ENCODE measurements around the gene UCKL1.

The UCKL1 gene

GRCh38 chr20:63890201-63890576 is 66.0 kb downstream of the UCKL1 start:
- DNase-seq (ENCODE audit: low read depth): no peak

Measured in activated T-cell treated with anti-CD3 and anti-CD28 coated beads for 24 hours (primary cell).